AG04450 (cell line): ENCODE data around the gene LAMB3. TPM values are rescaled to one million over a fixed set of nuclear protein-coding genes. Genes with fewer than 3 reads are reported as not detected.

Experiments
- CTCF ChIA-PET: fragments of 300-600, 350-600 bp; formaldehyde crosslinking; extraction: SDS; loops from one replicate; lab custom pipeline; 2022; ENCODE audit warnings: antibody characterized with exemption, inconsistent platforms; lab: Charles Lee
- POLR2A ChIA-PET: fragments of 350-600 bp; formaldehyde crosslinking; extraction: SDS; loops from one replicate; lab custom pipeline; 2021; ENCODE audit warnings: antibody characterized with exemption, inconsistent platforms; lab: Yijun Ruan, JAX
- DNase-seq: peaks from one replicate; pipeline ENCODE4 v3.0.0-alpha.2; 2011; ENCODE audit warnings: low read depth, low spot score
- H3K27ac ChIP-seq: one replicate; pipeline ENCODE4 v1.5.1; 2012; ENCODE audit warnings: low read depth, low read length, control low read depth
- H3K27me3 ChIP-seq: one replicate; pipeline ENCODE4 v1.6.0; 2012; ENCODE audit warnings: low read length; ENCODE audit not compliant: control insufficient read depth, insufficient read depth
- H3K4me3 ChIP-seq: 2 replicates; pipeline ENCODE4 v1.5.1; 2011; ENCODE audit warnings: mild to moderate bottlenecking, low read depth, low read length, control low read depth
- H3K9me3 ChIP-seq: 2 replicates; pipeline ENCODE4 v1.5.1; 2012; ENCODE audit warnings: low read length; ENCODE audit not compliant: control insufficient read depth, insufficient read depth
- polyA plus RNA-seq: library from polyadenylated mRNA; depleted of rRNA; stranded (reverse); fragments of >200 nt; gene quantifications from 2 replicates; pipeline ENCODE4 v1.2.3, GENCODE V29; 2011
- TF ChIP-seq, protein P1 (sequence below): IDR thresholded peaks from 2 replicates; pipeline ENCODE4 v1.5.1; 2011; ENCODE audit warnings: low read depth, low read length, control low read depth, inconsistent platforms

The LAMB3 gene
- polyA plus RNA-seq, 1 experiment = 2.6 TPM

DNA sequence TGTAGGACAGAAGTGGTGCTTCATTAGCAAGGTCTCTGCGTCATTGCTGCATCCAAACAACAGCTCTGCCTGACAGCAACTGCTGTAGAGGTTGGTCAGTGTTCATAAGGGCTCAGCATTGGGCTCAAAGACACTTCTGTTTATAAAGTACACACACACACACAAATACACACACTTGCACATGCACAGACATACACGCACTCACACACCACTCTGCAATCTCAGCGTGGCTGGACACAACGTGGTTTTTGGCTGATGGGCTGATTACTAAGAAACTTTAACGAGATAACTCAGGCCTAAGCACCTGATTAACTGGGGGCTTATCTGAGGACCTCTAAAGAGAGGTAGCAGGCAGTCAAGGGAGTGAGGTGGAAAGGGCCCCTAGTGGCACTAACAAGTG is 48.3 kb downstream of the LAMB3 start:
- ChIA-PET CTCF (interaction anchor here (0.8 to 1.9 kb wide), 3 partner anchors 17 to 145 kb away, joined by 3 to 7 read pairs (median 5); no protein-coding TSS in a partner anchor), POLR2A (no interaction called here)
- H3K27me3 ChIP-seq = peaks cover 2% of the 10 kb centered on the region
- no peaks in the 10 kb centered on the region for H3K9me3 ChIP-seq
- DNase-seq = no peak
- TF ChIP-seq, protein P1, sequence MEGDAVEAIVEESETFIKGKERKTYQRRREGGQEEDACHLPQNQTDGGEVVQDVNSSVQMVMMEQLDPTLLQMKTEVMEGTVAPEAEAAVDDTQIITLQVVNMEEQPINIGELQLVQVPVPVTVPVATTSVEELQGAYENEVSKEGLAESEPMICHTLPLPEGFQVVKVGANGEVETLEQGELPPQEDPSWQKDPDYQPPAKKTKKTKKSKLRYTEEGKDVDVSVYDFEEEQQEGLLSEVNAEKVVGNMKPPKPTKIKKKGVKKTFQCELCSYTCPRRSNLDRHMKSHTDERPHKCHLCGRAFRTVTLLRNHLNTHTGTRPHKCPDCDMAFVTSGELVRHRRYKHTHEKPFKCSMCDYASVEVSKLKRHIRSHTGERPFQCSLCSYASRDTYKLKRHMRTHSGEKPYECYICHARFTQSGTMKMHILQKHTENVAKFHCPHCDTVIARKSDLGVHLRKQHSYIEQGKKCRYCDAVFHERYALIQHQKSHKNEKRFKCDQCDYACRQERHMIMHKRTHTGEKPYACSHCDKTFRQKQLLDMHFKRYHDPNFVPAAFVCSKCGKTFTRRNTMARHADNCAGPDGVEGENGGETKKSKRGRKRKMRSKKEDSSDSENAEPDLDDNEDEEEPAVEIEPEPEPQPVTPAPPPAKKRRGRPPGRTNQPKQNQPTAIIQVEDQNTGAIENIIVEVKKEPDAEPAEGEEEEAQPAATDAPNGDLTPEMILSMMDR = no peak
- H3K4me3 ChIP-seq = no peak overlapping the region
- no peak overlapping the region for H3K27ac ChIP-seq

DNA sequence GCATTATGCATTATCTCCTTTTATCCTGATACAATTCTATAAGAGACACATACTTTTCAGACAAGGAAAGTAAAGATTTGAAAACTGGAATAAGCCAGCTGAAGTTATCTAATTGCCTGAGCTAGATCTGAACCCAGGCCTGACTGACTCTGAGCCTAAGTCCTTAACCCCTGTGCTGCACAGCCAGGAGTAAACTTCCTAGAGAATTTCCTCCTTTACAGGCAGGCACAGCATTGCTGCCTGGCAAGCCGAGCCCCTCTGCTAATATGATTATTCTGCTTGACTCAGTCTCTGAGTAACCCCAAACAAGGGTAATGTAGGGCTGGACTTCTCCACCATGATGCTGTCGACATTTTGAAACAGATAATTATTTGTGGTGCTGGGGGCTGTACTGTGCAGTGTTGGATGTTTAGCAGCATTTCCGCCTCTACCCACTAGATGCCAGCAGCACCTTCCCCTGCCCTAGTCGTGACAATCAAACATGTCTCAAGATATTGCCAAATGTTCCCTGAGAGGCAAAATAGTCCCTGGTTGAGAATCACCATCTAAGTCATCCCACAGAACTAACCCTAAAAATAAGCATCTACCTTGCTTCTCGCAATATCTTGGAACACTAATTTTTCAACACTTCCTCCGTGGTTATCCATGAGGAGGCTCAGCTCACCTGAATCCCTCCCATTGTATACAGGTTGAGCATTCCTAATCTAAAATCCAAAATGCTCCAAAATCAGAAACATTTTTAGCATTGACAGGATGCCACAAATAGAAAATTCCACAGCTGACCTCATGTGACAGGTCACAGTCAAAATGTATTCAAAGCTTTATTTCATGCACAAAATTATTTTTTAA is 50.2 kb downstream of the LAMB3 start:
- no peak for DNase-seq
- CTCF ChIA-PET = interaction anchor here (0.6 to 2.5 kb wide), 12 partner anchors 9 to 1420 kb away, joined by 3 to 20 read pairs (median 6); no protein-coding TSS in a partner anchor
- Histone ChIP-seq H3K27ac (no peak overlapping the region), H3K9me3 (no peaks in the 10 kb centered on the region), H3K4me3 (no peak overlapping the region), H3K27me3 (peaks cover 2% of the 10 kb centered on the region)
- POLR2A ChIA-PET = no interaction called here
- TF ChIP-seq, protein P1 = peak; percentile 77

DNA sequence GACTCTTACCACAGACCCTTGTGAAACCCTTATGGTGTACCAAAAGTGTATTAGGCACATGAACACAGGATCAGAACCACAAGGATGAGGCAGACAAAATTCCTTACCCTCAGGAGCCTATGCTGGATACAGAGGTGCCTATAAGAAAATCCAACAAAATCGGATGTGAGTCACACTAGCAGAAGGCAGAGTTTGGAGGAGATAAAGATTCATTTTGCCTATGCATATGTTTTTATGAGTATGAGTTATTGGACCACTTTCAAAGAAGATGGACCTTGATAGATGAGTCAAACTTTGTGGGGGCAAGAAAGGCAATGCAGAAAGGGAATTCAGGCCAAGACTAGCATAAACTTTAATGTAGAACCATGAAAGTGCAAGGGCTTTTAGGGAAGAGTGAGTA is 51.7 kb downstream of the LAMB3 start:
- ChIA-PET POLR2A (no interaction called here), CTCF (interaction anchor here (0.7 to 2.5 kb wide), 5 partner anchors 16 to 92 kb away, joined by 3 to 20 read pairs (median 5); no protein-coding TSS in a partner anchor)
- no peak overlapping the region for H3K27ac ChIP-seq
- no peak for DNase-seq
- no peaks in the 10 kb centered on the region for H3K9me3 ChIP-seq
- peaks cover 2% of the 10 kb centered on the region for H3K27me3 ChIP-seq
- H3K4me3 ChIP-seq = no peak overlapping the region
- TF ChIP-seq, protein P1 = no peak

DNA sequence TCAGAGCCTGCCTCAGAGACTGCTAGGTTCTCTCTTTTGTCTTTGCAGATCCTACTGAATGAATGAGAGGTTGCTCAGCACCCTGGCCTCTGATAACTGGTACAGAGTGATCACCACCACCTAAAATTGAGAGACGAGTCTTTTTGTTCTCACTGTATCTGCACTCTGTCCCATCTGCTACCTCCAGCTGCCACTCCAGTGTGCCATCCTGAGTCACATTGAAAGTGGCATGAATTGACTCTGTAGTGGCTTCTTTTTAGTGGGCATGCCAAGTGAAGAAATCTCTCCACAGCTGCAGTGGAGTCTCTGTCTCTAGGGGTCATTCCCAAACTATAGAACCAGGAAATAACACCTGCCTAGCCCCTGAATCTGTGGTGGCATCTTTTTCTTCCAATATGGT is 54.0 kb downstream of the LAMB3 start:
- peaks cover 2% of the 10 kb centered on the region for H3K27me3 ChIP-seq
- CTCF ChIA-PET = interaction anchor here (0.8 to 1.5 kb wide), 4 partner anchors 9 to 22 kb away, joined by 3 to 4 read pairs (median 3); no protein-coding TSS in a partner anchor
- POLR2A ChIA-PET = no interaction called here
- H3K27ac ChIP-seq = no peak overlapping the region
- H3K4me3 ChIP-seq = no peak overlapping the region
- TF ChIP-seq, protein P1 = no peak
- no peak for DNase-seq
- no peaks in the 10 kb centered on the region for H3K9me3 ChIP-seq

DNA sequence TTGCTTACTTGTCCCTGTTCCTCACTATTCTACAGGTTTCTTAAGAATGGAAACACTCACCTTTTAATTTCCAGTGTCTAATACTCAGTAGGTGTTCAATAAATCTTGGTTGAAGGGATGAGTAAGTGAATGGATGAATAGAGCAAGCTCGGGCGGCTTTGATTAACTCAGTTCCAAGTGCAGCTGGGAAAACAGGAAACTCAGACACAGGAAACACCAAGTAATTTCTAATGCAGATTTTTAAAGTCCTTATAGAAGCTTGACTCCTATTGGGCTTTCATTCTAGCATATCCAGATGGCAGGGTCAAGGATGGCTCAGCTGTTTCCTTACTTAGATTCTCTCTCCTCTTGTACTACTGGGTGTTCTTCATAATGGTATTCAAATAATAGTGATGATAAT is 54.7 kb downstream of the LAMB3 start:
- Histone ChIP-seq H3K9me3 (no peaks in the 10 kb centered on the region), H3K27me3 (peaks cover 2% of the 10 kb centered on the region), H3K27ac (no peak overlapping the region), H3K4me3 (no peak overlapping the region)
- CTCF ChIA-PET = interaction anchor here (0.6 to 1.5 kb wide), 7 partner anchors 10 to 1634 kb away, joined by 3 to 5 read pairs (median 3); no protein-coding TSS in a partner anchor
- no peak for DNase-seq
- POLR2A ChIA-PET = no interaction called here
- TF ChIP-seq, protein P1 = no peak
